Activated naive CD8-positive, alpha-beta T cell treated with anti-CD3 and anti-CD28 coated beads, Interleukin-2, amount 10 ng/mL, durations not matched to agents 7 days and 5 days (primary cell): ENCODE results near the gene MOBP. TPM values are rescaled to one million over a fixed set of nuclear protein-coding genes. Genes with fewer than 3 reads are reported as not detected.

Source experiments
- ATAC-seq: fragments of 150-1000 bp; cut with Tn5 transposase; one replicate; pipeline ENCODE4 v1.10.0; 2021; ENCODE audit warnings: low read depth, moderate library complexity
- POLR2A ChIA-PET: fragments of 350-600 bp; sonication (Branson Sonifier 250); formaldehyde crosslinking; loops from one replicate; lab custom pipeline; 2021; ENCODE audit warnings: antibody characterized with exemption; lab: Charles Lee
- DNase-seq: peaks from one replicate; pipeline ENCODE4 v3.0.0; 2021
- H3K27ac Mint-ChIP-seq: one replicate; pipeline ENCODE4 v1.8.0; 2022; ENCODE audit warnings: mild to moderate bottlenecking, mixed read lengths
- H3K27me3 Mint-ChIP-seq: one replicate; pipeline ENCODE4 v1.8.0; 2022; ENCODE audit warnings: mild to moderate bottlenecking, moderate library complexity, mixed read lengths
- H3K36me3 Mint-ChIP-seq: one replicate; pipeline ENCODE4 v1.8.0; 2021; ENCODE audit warnings: mild to moderate bottlenecking, mixed read lengths
- H3K4me1 Mint-ChIP-seq: one replicate; pipeline ENCODE4 v1.8.0; 2021; ENCODE audit warnings: mixed read lengths
- H3K4me3 Mint-ChIP-seq: one replicate; pipeline ENCODE4 v1.8.0; 2022; ENCODE audit warnings: mild to moderate bottlenecking, moderate library complexity, mixed read lengths
- H3K9me3 Mint-ChIP-seq: one replicate; pipeline ENCODE4 v1.8.0; 2021; ENCODE audit warnings: mixed read lengths
- total RNA-seq, 2 experiments: library from RNA; stranded (reverse); gene quantifications; one replicate each; pipeline ENCODE4 v1.2.3, GENCODE V29; 2021

Gene MOBP
- total RNA-seq, 2 experiments from 2014 or later = not detected

GRCh38 chr3:39519103-39519502 is 51.6 kb downstream of the MOBP start:
- peaks cover 26% of the 10 kb centered on the region for H3K27me3 Mint-ChIP-seq
- no peaks in the 10 kb centered on the region for H3K36me3 Mint-ChIP-seq
- POLR2A ChIA-PET = no interaction called here
- H3K27ac Mint-ChIP-seq = no peak overlapping the region
- no peak for ATAC-seq
- DNase-seq = no peak
- peaks cover 4% of the 10 kb centered on the region for H3K4me1 Mint-ChIP-seq
- H3K9me3 Mint-ChIP-seq = peaks cover 2% of the 10 kb centered on the region
- no peak overlapping the region for H3K4me3 Mint-ChIP-seq

- POLR2A ChIA-PET = no interaction called here
- Mint-ChIP-seq H3K4me1 (peaks cover 4% of the 10 kb centered on the region), H3K36me3 (no peaks in the 10 kb centered on the region), H3K27ac (no peak overlapping the region), H3K9me3 (peaks cover 6% of the 10 kb centered on the region), H3K4me3 (no peak overlapping the region), H3K27me3 (peaks cover 27% of the 10 kb centered on the region)
- ATAC-seq (no peak), DNase-seq (no peak)
These were observed 52.2 kb downstream of the MOBP start for GRCh38 chr3:39519554-39520288.

GRCh38 chr3:39521456-39521855 is 54.0 kb downstream of the MOBP start:
- POLR2A ChIA-PET = no interaction called here
- H3K27ac Mint-ChIP-seq = no peak overlapping the region
- H3K4me3 Mint-ChIP-seq = no peak overlapping the region
- H3K4me1 Mint-ChIP-seq = no peaks in the 10 kb centered on the region
- no peaks in the 10 kb centered on the region for H3K36me3 Mint-ChIP-seq
- no peak for ATAC-seq
- DNase-seq = no peak
- peaks cover 28% of the 10 kb centered on the region for H3K27me3 Mint-ChIP-seq
- H3K9me3 Mint-ChIP-seq = peaks cover 6% of the 10 kb centered on the region

- Mint-ChIP-seq H3K9me3 (peaks cover 6% of the 10 kb centered on the region), H3K27me3 (peaks cover 20% of the 10 kb centered on the region), H3K27ac (no peak overlapping the region), H3K4me1 (no peaks in the 10 kb centered on the region), H3K36me3 (no peaks in the 10 kb centered on the region), H3K4me3 (no peak overlapping the region)
- POLR2A ChIA-PET = no interaction called here
- ATAC-seq (no peak), DNase-seq (no peak)
These were observed 56.6 kb downstream of the MOBP start for GRCh38 chr3:39524107-39524506.

GRCh38 chr3:39528844-39529243 is 61.4 kb downstream of the MOBP start:
- DNase-seq (no peak), ATAC-seq (no peak)
- Mint-ChIP-seq H3K4me3 (no peak overlapping the region), H3K27me3 (peaks cover 28% of the 10 kb centered on the region), H3K9me3 (peaks cover 6% of the 10 kb centered on the region), H3K4me1 (no peaks in the 10 kb centered on the region), H3K36me3 (no peaks in the 10 kb centered on the region), H3K27ac (no peak overlapping the region)
- POLR2A ChIA-PET = interaction anchor here (0.7 kb wide), 1 partner anchor 81 kb away, joined by 3 read pairs; no protein-coding TSS in a partner anchor

- Mint-ChIP-seq H3K4me1 (no peaks in the 10 kb centered on the region), H3K36me3 (no peaks in the 10 kb centered on the region), H3K27me3 (peaks cover 32% of the 10 kb centered on the region), H3K27ac (no peak overlapping the region), H3K4me3 (no peak overlapping the region), H3K9me3 (peaks cover under 1% of the 10 kb centered on the region)
- POLR2A ChIA-PET = no interaction called here
- DNase-seq = no peak
- no peak for ATAC-seq
These were observed 62.1 kb downstream of the MOBP start for GRCh38 chr3:39529577-39529976.

GRCh38 chr3:39531066-39531465 is 63.6 kb downstream of the MOBP start:
- DNase-seq (no peak), ATAC-seq (no peak)
- Mint-ChIP-seq H3K27ac (no peak overlapping the region), H3K4me3 (no peak overlapping the region), H3K27me3 (peaks cover 36% of the 10 kb centered on the region), H3K36me3 (no peaks in the 10 kb centered on the region), H3K9me3 (no peaks in the 10 kb centered on the region), H3K4me1 (no peaks in the 10 kb centered on the region)
- POLR2A ChIA-PET = no interaction called here

- POLR2A ChIA-PET = no interaction called here
- no peak overlapping the region for H3K27ac Mint-ChIP-seq
- H3K36me3 Mint-ChIP-seq = no peaks in the 10 kb centered on the region
These were observed 64.2 kb downstream of the MOBP start for GRCh38 chr3:39531665-39532064.

GRCh38 chr3:39532777-39533176 is 65.3 kb downstream of the MOBP start:
- Mint-ChIP-seq H3K36me3 (no peaks in the 10 kb centered on the region), H3K27me3 (peaks cover 35% of the 10 kb centered on the region), H3K27ac (no peak overlapping the region), H3K9me3 (no peaks in the 10 kb centered on the region), H3K4me1 (no peaks in the 10 kb centered on the region), H3K4me3 (no peak overlapping the region)
- ATAC-seq = no peak
- POLR2A ChIA-PET = no interaction called here
- DNase-seq = no peak

More at GRCh38 chr3:39531665-39532064, 64.2 kb downstream of the MOBP start:
- H3K4me1 Mint-ChIP-seq = no peaks in the 10 kb centered on the region
- H3K27me3 Mint-ChIP-seq = peaks cover 36% of the 10 kb centered on the region
- no peaks in the 10 kb centered on the region for H3K9me3 Mint-ChIP-seq
- DNase-seq (no peak), ATAC-seq (no peak)
- no peak overlapping the region for H3K4me3 Mint-ChIP-seq

GRCh38 chr3:39533226-39533625 is 65.7 kb downstream of the MOBP start:
- Mint-ChIP-seq H3K27ac (no peak overlapping the region), H3K4me1 (no peaks in the 10 kb centered on the region), H3K36me3 (no peaks in the 10 kb centered on the region), H3K4me3 (no peak overlapping the region), H3K9me3 (no peaks in the 10 kb centered on the region), H3K27me3 (peaks cover 35% of the 10 kb centered on the region)
- ATAC-seq (no peak), DNase-seq (no peak)
- POLR2A ChIA-PET = no interaction called here

- no peaks in the 10 kb centered on the region for H3K36me3 Mint-ChIP-seq
- peaks cover 4% of the 10 kb centered on the region for H3K4me1 Mint-ChIP-seq
- POLR2A ChIA-PET = no interaction called here
These were observed 72.9 kb downstream of the MOBP start for GRCh38 chr3:39540162-39540921.

GRCh38 chr3:39541442-39541841 is 74.0 kb downstream of the MOBP start:
- Mint-ChIP-seq H3K36me3 (no peaks in the 10 kb centered on the region), H3K9me3 (no peaks in the 10 kb centered on the region), H3K4me1 (peaks cover 4% of the 10 kb centered on the region), H3K27me3 (peaks cover 5% of the 10 kb centered on the region), H3K4me3 (no peak overlapping the region), H3K27ac (no peak overlapping the region)
- POLR2A ChIA-PET = no interaction called here
- DNase-seq = no peak
- no peak for ATAC-seq

More at GRCh38 chr3:39540162-39540921, 72.9 kb downstream of the MOBP start:
- H3K4me3 Mint-ChIP-seq = no peak overlapping the region
- no peak for ATAC-seq
- peaks cover 5% of the 10 kb centered on the region for H3K27me3 Mint-ChIP-seq
- no peaks in the 10 kb centered on the region for H3K9me3 Mint-ChIP-seq
- H3K27ac Mint-ChIP-seq = no peak overlapping the region
- DNase-seq = no peak

GRCh38 chr3:39541917-39542329 is 74.4 kb downstream of the MOBP start:
- Mint-ChIP-seq H3K4me3 (no peak overlapping the region), H3K27me3 (peaks cover 5% of the 10 kb centered on the region), H3K27ac (no peak overlapping the region), H3K9me3 (no peaks in the 10 kb centered on the region), H3K36me3 (no peaks in the 10 kb centered on the region), H3K4me1 (peaks cover 4% of the 10 kb centered on the region)
- ATAC-seq (no peak), DNase-seq (no peak)
- POLR2A ChIA-PET = no interaction called here

- Mint-ChIP-seq H3K9me3 (no peaks in the 10 kb centered on the region), H3K4me3 (no peak overlapping the region), H3K36me3 (no peaks in the 10 kb centered on the region), H3K27ac (no peak overlapping the region), H3K27me3 (peaks cover 5% of the 10 kb centered on the region), H3K4me1 (peaks cover 4% of the 10 kb centered on the region)
- no peak for ATAC-seq
- DNase-seq = no peak
- POLR2A ChIA-PET = no interaction called here
These were observed 75.1 kb downstream of the MOBP start for GRCh38 chr3:39542588-39542988.
